SJCRH30 (cell line): ENCODE data around the gene COL4A2. TPM values are rescaled to one million over a fixed set of nuclear protein-coding genes. Genes with fewer than 3 reads are reported as not detected.

Source experiments
- DNase-seq, 2 experiments: peaks; one replicate each; pipeline ENCODE4 v3.0.0-alpha.2; 2015 to 2020
- H3K27ac ChIP-seq: fragments of 250-450 bp; sonication (Bioruptor Pico); 2 replicates; pipeline ENCODE4 v1.5.1; 2020; ENCODE audit warnings: mild to moderate bottlenecking, moderate library complexity
- H3K27me3 ChIP-seq: fragments of 250-450 bp; sonication (Bioruptor Pico); 2 replicates; pipeline ENCODE4 v1.5.1; 2020; ENCODE audit warnings: mild to moderate bottlenecking, moderate library complexity
- H3K36me3 ChIP-seq: fragments of 250-450 bp; sonication (Bioruptor Pico); 2 replicates; pipeline ENCODE4 v1.5.1; 2020; ENCODE audit warnings: mild to moderate bottlenecking, moderate library complexity
- H3K4me1 ChIP-seq: fragments of 250-450 bp; sonication (Bioruptor Pico); 2 replicates; pipeline ENCODE4 v1.5.1; 2020; ENCODE audit warnings: mild to moderate bottlenecking, moderate library complexity
- H3K4me3 ChIP-seq: fragments of 250-450 bp; sonication (Bioruptor Pico); 2 replicates; pipeline ENCODE4 v1.5.1; 2020; ENCODE audit warnings: mild to moderate bottlenecking, moderate library complexity
- H3K9me3 ChIP-seq: fragments of 250-450 bp; sonication (Bioruptor Pico); replicated peaks from 2 replicates; pipeline ENCODE4 v1.5.1; 2020; ENCODE audit warnings: mild to moderate bottlenecking, moderate library complexity
- total RNA-seq: library from RNA; depleted of rRNA; stranded (reverse); fragments of >200 nt; shearing (Covaris generic); gene quantifications from 2 replicates; pipeline ENCODE4 v1.2.3, GENCODE V29; 2014

The COL4A2 gene
- total RNA-seq, 1 experiment from 2014 or later: 251 TPM

GRCh38 chr13:110405597-110406450 lies 98.7 kb downstream of the COL4A2 start:
- no peaks in the 10 kb centered on the region for H3K9me3 ChIP-seq
- DNase-seq: no peak
- no peak overlapping the region for H3K4me3 ChIP-seq
- H3K36me3 ChIP-seq: peaks cover 8% of the 10 kb centered on the region; the same call in 1 of the 2 replicates
- no peaks in the 10 kb centered on the region for H3K27me3 ChIP-seq
- H3K4me1 ChIP-seq: peaks cover 28% of the 10 kb centered on the region
- no peak overlapping the region for H3K27ac ChIP-seq

GRCh38 chr13:110407021-110407420 lies 99.9 kb downstream of the COL4A2 start:
- Histone ChIP-seq H3K36me3 (peaks cover 6% of the 10 kb centered on the region; the same call in 1 of the 2 replicates), H3K27me3 (no peaks in the 10 kb centered on the region), H3K9me3 (no peaks in the 10 kb centered on the region), H3K4me3 (no peak overlapping the region), H3K4me1 (peaks cover 39% of the 10 kb centered on the region), H3K27ac (no peak overlapping the region)
- no peak for DNase-seq

GRCh38 chr13:110407531-110407930 lies 100.4 kb downstream of the COL4A2 start:
- no peaks in the 10 kb centered on the region for H3K9me3 ChIP-seq
- no peak for DNase-seq
- no peak overlapping the region for H3K27ac ChIP-seq
- H3K36me3 ChIP-seq: peaks cover 5% of the 10 kb centered on the region; the same call in 1 of the 2 replicates
- no peaks in the 10 kb centered on the region for H3K27me3 ChIP-seq
- no peak overlapping the region for H3K4me3 ChIP-seq
- H3K4me1 ChIP-seq: peaks cover 39% of the 10 kb centered on the region

- Histone ChIP-seq H3K27ac (peak overlapping the region; percentile 8; the same call in 1 of the 2 replicates), H3K4me1 (peaks cover 46% of the 10 kb centered on the region), H3K27me3 (no peaks in the 10 kb centered on the region), H3K9me3 (no peaks in the 10 kb centered on the region), H3K36me3 (peaks cover 5% of the 10 kb centered on the region; the same call in 1 of the 2 replicates), H3K4me3 (no peak overlapping the region)
- DNase-seq: no peak
Measured at GRCh38 chr13:110408286-110408685, 101.2 kb downstream of the COL4A2 start.

- peak; percentile 44 to 58 for DNase-seq
- no peaks in the 10 kb centered on the region for H3K27me3 ChIP-seq
- H3K4me1 ChIP-seq: peaks cover 50% of the 10 kb centered on the region
- no peaks in the 10 kb centered on the region; the same call in 1 of the 2 replicates for H3K36me3 ChIP-seq
- H3K9me3 ChIP-seq: no peaks in the 10 kb centered on the region
- peak overlapping the region; percentile 96 for H3K27ac ChIP-seq
- H3K4me3 ChIP-seq: no peak overlapping the region
Measured at GRCh38 chr13:110409581-110409992, 102.5 kb downstream of the COL4A2 start.

GRCh38 chr13:110410000-110410399 lies 102.9 kb downstream of the COL4A2 start:
- Histone ChIP-seq H3K27me3 (no peaks in the 10 kb centered on the region), H3K4me3 (no peak overlapping the region), H3K9me3 (no peaks in the 10 kb centered on the region), H3K36me3 (peaks cover 2% of the 10 kb centered on the region; the same call in 1 of the 2 replicates), H3K4me1 (peaks cover 50% of the 10 kb centered on the region), H3K27ac (peak overlapping the region; percentile 96)
- DNase-seq: no peak

GRCh38 chr13:110410936-110411687 lies 104.0 kb downstream of the COL4A2 start:
- H3K27ac ChIP-seq: peak overlapping the region; percentile 96
- H3K4me3 ChIP-seq: no peak overlapping the region
- H3K4me1 ChIP-seq: peaks cover 50% of the 10 kb centered on the region
- no peaks in the 10 kb centered on the region for H3K9me3 ChIP-seq
- peaks cover 3% of the 10 kb centered on the region; the same call in 1 of the 2 replicates for H3K36me3 ChIP-seq
- no peaks in the 10 kb centered on the region for H3K27me3 ChIP-seq
- peak; percentile 32 to 63 for DNase-seq

GRCh38 chr13:110411688-110412059 lies 104.6 kb downstream of the COL4A2 start:
- DNase-seq: no peak
- no peaks in the 10 kb centered on the region for H3K27me3 ChIP-seq
- peaks cover 50% of the 10 kb centered on the region for H3K4me1 ChIP-seq
- H3K36me3 ChIP-seq: peaks cover 3% of the 10 kb centered on the region; the same call in 1 of the 2 replicates
- H3K4me3 ChIP-seq: 0 out of 2 replicates have a peak overlapping the region, but pooled peaks have one; percentile 9
- no peaks in the 10 kb centered on the region for H3K9me3 ChIP-seq
- peak overlapping the region; percentile 96 for H3K27ac ChIP-seq

- no peaks in the 10 kb centered on the region for H3K9me3 ChIP-seq
- peaks cover 50% of the 10 kb centered on the region for H3K4me1 ChIP-seq
- H3K27me3 ChIP-seq: no peaks in the 10 kb centered on the region
- peak overlapping the region; percentile 96 for H3K27ac ChIP-seq
- 0 out of 2 replicates have a peak overlapping the region, but pooled peaks have one; percentile 9 for H3K4me3 ChIP-seq
- H3K36me3 ChIP-seq: peaks cover 3% of the 10 kb centered on the region; the same call in 1 of the 2 replicates
- peak; percentile 93 to 97 for DNase-seq
Measured at GRCh38 chr13:110412132-110412914, 105.2 kb downstream of the COL4A2 start.

GRCh38 chr13:110413016-110413675 lies 106.1 kb downstream of the COL4A2 start:
- peak overlapping the region; percentile 96 for H3K27ac ChIP-seq
- peaks cover 44% of the 10 kb centered on the region for H3K4me1 ChIP-seq
- peaks cover 5% of the 10 kb centered on the region; the same call in 1 of the 2 replicates for H3K36me3 ChIP-seq
- no peaks in the 10 kb centered on the region for H3K27me3 ChIP-seq
- no peak overlapping the region for H3K4me3 ChIP-seq
- no peak for DNase-seq
- no peaks in the 10 kb centered on the region for H3K9me3 ChIP-seq

GRCh38 chr13:110413676-110414040 lies 106.6 kb downstream of the COL4A2 start:
- H3K9me3 ChIP-seq: no peaks in the 10 kb centered on the region
- no peak for DNase-seq
- no peaks in the 10 kb centered on the region for H3K27me3 ChIP-seq
- H3K4me1 ChIP-seq: peaks cover 41% of the 10 kb centered on the region
- H3K36me3 ChIP-seq: 0 out of 2 replicates have a peak, but pooled peaks cover 5% of the 10 kb centered on the region
- no peak overlapping the region for H3K4me3 ChIP-seq
- peak overlapping the region; percentile 96 for H3K27ac ChIP-seq

- Histone ChIP-seq H3K27me3 (no peaks in the 10 kb centered on the region), H3K36me3 (peaks cover 5% of the 10 kb centered on the region; the same call in 1 of the 2 replicates), H3K9me3 (no peaks in the 10 kb centered on the region), H3K4me3 (no peak overlapping the region), H3K27ac (no peak overlapping the region), H3K4me1 (peaks cover 37% of the 10 kb centered on the region)
- DNase-seq: no peak
Measured at GRCh38 chr13:110414283-110414682, 107.2 kb downstream of the COL4A2 start.

GRCh38 chr13:110414931-110415330 lies 107.8 kb downstream of the COL4A2 start:
- Histone ChIP-seq H3K9me3 (no peaks in the 10 kb centered on the region), H3K4me1 (peaks cover 31% of the 10 kb centered on the region), H3K27ac (no peak overlapping the region), H3K36me3 (peaks cover 5% of the 10 kb centered on the region; the same call in 1 of the 2 replicates), H3K27me3 (no peaks in the 10 kb centered on the region), H3K4me3 (no peak overlapping the region)
- no peak for DNase-seq

- DNase-seq: no peak
- Histone ChIP-seq H3K36me3 (peaks cover 5% of the 10 kb centered on the region; the same call in 1 of the 2 replicates), H3K9me3 (no peaks in the 10 kb centered on the region), H3K27me3 (no peaks in the 10 kb centered on the region), H3K4me3 (no peak overlapping the region), H3K27ac (no peak overlapping the region), H3K4me1 (peaks cover 24% of the 10 kb centered on the region)
Measured at GRCh38 chr13:110415669-110416068, 108.6 kb downstream of the COL4A2 start.
